GM23338 (cell line): ENCODE measurements around the gene HAUS5. TPM values are rescaled to one million over a fixed set of nuclear protein-coding genes. Genes with fewer than 3 reads are reported as not detected.

ENCODE experiments used
- ATAC-seq: fragments of 200-7000 bp; cut with Tn5 transposase; 3 replicates; pipeline ENCODE4 v1.9.1; 2020
- DNase-seq: peaks from one replicate; pipeline ENCODE4 v3.0.0-alpha.2; 2015; ENCODE audit warnings: low spot score
- H2AFZ ChIP-seq: fragments of 200-600 bp; sonication (generic); 2 replicates; pipeline ENCODE4 v1.8.0; 2016; ENCODE audit warnings: antibody characterized with exemption, mild to moderate bottlenecking, moderate library complexity
- H3F3A ChIP-seq: fragments of 200-600 bp; sonication (generic); replicated peaks from 2 replicates; pipeline ENCODE4 v1.8.0; 2017; ENCODE audit warnings: antibody characterized with exemption, mixed run types, low read depth
- H3K27ac ChIP-seq: fragments of 200-600 bp; sonication (generic); 2 replicates; pipeline ENCODE4 v1.6.1; 2016; ENCODE audit warnings: low read depth
- H3K27me3 ChIP-seq: fragments of 200-600 bp; sonication (generic); 2 replicates; pipeline ENCODE4 v1.8.0; 2016; ENCODE audit warnings: mild to moderate bottlenecking, mixed run types, moderate library complexity; ENCODE audit not compliant: insufficient read depth
- H3K36me3 ChIP-seq: fragments of 200-600 bp; sonication (generic); 2 replicates; pipeline ENCODE4 v1.8.0; 2016; ENCODE audit warnings: mild to moderate bottlenecking; ENCODE audit not compliant: insufficient read depth
- H3K4me1 ChIP-seq: fragments of 200-600 bp; sonication (generic); 2 replicates; pipeline ENCODE4 v1.8.0; 2016; ENCODE audit warnings: mild to moderate bottlenecking, moderate library complexity; ENCODE audit not compliant: insufficient read depth
- H3K4me2 ChIP-seq: fragments of 200-600 bp; sonication (generic); 2 replicates; pipeline ENCODE4 v1.7.1; 2017; ENCODE audit warnings: mixed run types
- H3K4me3 ChIP-seq: fragments of 200-600 bp; sonication (generic); 2 replicates; pipeline ENCODE4 v1.6.1; 2016; ENCODE audit warnings: mixed run types
- H3K79me2 ChIP-seq: fragments of 200-600 bp; sonication (generic); replicated peaks from 2 replicates; pipeline ENCODE4 v1.8.0; 2017; ENCODE audit warnings: mild to moderate bottlenecking; ENCODE audit not compliant: insufficient read depth
- H3K9me2 ChIP-seq: fragments of 200-600 bp; sonication (generic); 2 replicates; pipeline ENCODE4 v1.8.0; 2017; ENCODE audit not compliant: insufficient read depth
- H4K20me1 ChIP-seq: fragments of 200-600 bp; sonication (generic); replicated peaks from 2 replicates; pipeline ENCODE4 v1.8.0; 2017; ENCODE audit warnings: mild to moderate bottlenecking; ENCODE audit not compliant: insufficient read depth
- H3K27ac Mint-ChIP-seq: 2 replicates; pipeline ENCODE4 v1.8.0; 2020; ENCODE audit warnings: inconsistent platforms, mild to moderate bottlenecking, moderate library complexity, mixed read lengths
- H3K27me3 Mint-ChIP-seq: 3 replicates; pipeline ENCODE4 v1.8.0; 2022; ENCODE audit warnings: low read depth, mild to moderate bottlenecking, moderate library complexity, mixed read lengths, inconsistent platforms; ENCODE audit not compliant: insufficient read depth, poor library complexity
- H3K36me3 Mint-ChIP-seq: 3 replicates; pipeline ENCODE4 v1.8.0; 2021; ENCODE audit warnings: low read depth, mild to moderate bottlenecking, inconsistent platforms, moderate library complexity, mixed read lengths
- H3K4me1 Mint-ChIP-seq: 3 replicates; pipeline ENCODE4 v1.8.0; 2020; ENCODE audit warnings: mild to moderate bottlenecking, inconsistent platforms, mixed read lengths
- H3K4me3 Mint-ChIP-seq: 3 replicates; pipeline ENCODE4 v1.8.0; 2021; ENCODE audit warnings: moderate library complexity, mild to moderate bottlenecking, inconsistent platforms, mixed read lengths
- H3K9me3 Mint-ChIP-seq: 3 replicates; pipeline ENCODE4 v1.8.0; 2020; ENCODE audit warnings: moderate library complexity, mild to moderate bottlenecking, inconsistent platforms, mixed read lengths
- EZH2 ChIP-seq: fragments of 200-600 bp; sonication (generic); IDR thresholded peaks from one replicate; pipeline ENCODE4 v1.8.0; 2017; ENCODE audit warnings: antibody characterized with exemption, mild to moderate bottlenecking, low read depth; ENCODE audit not compliant: unreplicated experiment
- EZH2phosphoT487 ChIP-seq: fragments of 200-600 bp; sonication (generic); IDR thresholded peaks from one replicate; pipeline ENCODE4 v1.8.1; 2018; ENCODE audit warnings: antibody characterized with exemption; ENCODE audit not compliant: unreplicated experiment
- NANOG ChIP-seq: IDR thresholded peaks from 2 replicates; pipeline ENCODE4 v1.6.1; 2016; ENCODE audit warnings: antibody characterized with exemption, borderline replicate concordance
- STAT1 ChIP-seq: IDR thresholded peaks from one replicate; pipeline ENCODE4 v1.6.1; 2016; ENCODE audit warnings: antibody characterized with exemption; ENCODE audit not compliant: unreplicated experiment
- ZNF114 ChIP-seq: fragments of 250-450 bp; sonication (Bioruptor Pico); IDR thresholded peaks from 2 replicates; pipeline ENCODE4 v1.5.0; 2020; ENCODE audit warnings: mild to moderate bottlenecking, moderate library complexity
- polyA plus RNA-seq: library from polyadenylated mRNA; unstranded; fragments of >200 nt; fragmentation: Nextera tagmentation; extraction: Ambion mirVana; gene quantifications from 2 replicates; pipeline ENCODE4 v1.2.1, GENCODE V29; 2016
- total RNA-seq: library from RNA; depleted of rRNA; stranded (reverse); fragments of >200 nt; shearing (Covaris generic); gene quantifications from 2 replicates; pipeline ENCODE4 v1.2.3, GENCODE V29; 2014
- TF ChIP-seq, protein P1 (sequence below): fragments of 250-450 bp; sonication (Bioruptor Pico); IDR thresholded peaks from 2 replicates; pipeline ENCODE4 v1.5.0; 2020; ENCODE audit warnings: mild to moderate bottlenecking, moderate library complexity
- TF ChIP-seq, protein P2 (sequence below): IDR thresholded peaks from 2 replicates; pipeline ENCODE4 v1.6.1; 2016; ENCODE audit warnings: antibody characterized with exemption
- TF ChIP-seq, protein P3 (sequence below): IDR thresholded peaks from one replicate; pipeline ENCODE4 v1.6.1; 2018; ENCODE audit warnings: antibody characterized with exemption; ENCODE audit not compliant: unreplicated experiment
- TF ChIP-seq, protein P4 (sequence below), 2 experiments: fragments of 200-600 bp in 1 of 2; sonication (generic) in 1 of 2; conservative IDR thresholded peaks; 2 replicates each; pipeline versions ENCODE4 v1.5.1 to v1.6.1; 2016 to 2017; ENCODE audit warnings: antibody characterized with exemption in 2 of 2, low read depth in 2 of 2, mild to moderate bottlenecking in 2 of 2, moderate library complexity in 1 of 2

HAUS5 gene
- total and polyA plus RNA-seq, 2 experiments from 2014 or later, result 21.9 to 23.2 TPM

DNA sequence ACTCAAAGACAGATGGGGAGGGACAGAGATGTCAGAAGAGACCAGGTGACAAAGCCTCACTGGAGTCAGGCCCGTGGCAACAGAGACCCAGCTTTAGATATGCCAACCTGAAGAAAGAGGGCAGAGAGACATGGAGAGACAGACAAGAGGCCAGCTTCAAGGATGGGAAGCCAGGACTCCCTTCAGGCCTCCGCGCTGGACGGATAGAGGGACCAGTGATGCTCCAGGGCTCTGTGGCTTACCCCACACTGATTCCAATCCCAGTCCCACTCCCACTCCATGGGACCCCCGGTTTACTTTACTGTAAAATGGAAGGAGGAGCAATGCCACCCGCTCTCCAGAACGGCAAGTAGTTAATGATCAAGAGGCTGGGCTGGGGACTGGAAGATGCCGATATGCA, 27.3 kb downstream of the HAUS5 start (continued):
- TF ChIP-seq, protein P1, sequence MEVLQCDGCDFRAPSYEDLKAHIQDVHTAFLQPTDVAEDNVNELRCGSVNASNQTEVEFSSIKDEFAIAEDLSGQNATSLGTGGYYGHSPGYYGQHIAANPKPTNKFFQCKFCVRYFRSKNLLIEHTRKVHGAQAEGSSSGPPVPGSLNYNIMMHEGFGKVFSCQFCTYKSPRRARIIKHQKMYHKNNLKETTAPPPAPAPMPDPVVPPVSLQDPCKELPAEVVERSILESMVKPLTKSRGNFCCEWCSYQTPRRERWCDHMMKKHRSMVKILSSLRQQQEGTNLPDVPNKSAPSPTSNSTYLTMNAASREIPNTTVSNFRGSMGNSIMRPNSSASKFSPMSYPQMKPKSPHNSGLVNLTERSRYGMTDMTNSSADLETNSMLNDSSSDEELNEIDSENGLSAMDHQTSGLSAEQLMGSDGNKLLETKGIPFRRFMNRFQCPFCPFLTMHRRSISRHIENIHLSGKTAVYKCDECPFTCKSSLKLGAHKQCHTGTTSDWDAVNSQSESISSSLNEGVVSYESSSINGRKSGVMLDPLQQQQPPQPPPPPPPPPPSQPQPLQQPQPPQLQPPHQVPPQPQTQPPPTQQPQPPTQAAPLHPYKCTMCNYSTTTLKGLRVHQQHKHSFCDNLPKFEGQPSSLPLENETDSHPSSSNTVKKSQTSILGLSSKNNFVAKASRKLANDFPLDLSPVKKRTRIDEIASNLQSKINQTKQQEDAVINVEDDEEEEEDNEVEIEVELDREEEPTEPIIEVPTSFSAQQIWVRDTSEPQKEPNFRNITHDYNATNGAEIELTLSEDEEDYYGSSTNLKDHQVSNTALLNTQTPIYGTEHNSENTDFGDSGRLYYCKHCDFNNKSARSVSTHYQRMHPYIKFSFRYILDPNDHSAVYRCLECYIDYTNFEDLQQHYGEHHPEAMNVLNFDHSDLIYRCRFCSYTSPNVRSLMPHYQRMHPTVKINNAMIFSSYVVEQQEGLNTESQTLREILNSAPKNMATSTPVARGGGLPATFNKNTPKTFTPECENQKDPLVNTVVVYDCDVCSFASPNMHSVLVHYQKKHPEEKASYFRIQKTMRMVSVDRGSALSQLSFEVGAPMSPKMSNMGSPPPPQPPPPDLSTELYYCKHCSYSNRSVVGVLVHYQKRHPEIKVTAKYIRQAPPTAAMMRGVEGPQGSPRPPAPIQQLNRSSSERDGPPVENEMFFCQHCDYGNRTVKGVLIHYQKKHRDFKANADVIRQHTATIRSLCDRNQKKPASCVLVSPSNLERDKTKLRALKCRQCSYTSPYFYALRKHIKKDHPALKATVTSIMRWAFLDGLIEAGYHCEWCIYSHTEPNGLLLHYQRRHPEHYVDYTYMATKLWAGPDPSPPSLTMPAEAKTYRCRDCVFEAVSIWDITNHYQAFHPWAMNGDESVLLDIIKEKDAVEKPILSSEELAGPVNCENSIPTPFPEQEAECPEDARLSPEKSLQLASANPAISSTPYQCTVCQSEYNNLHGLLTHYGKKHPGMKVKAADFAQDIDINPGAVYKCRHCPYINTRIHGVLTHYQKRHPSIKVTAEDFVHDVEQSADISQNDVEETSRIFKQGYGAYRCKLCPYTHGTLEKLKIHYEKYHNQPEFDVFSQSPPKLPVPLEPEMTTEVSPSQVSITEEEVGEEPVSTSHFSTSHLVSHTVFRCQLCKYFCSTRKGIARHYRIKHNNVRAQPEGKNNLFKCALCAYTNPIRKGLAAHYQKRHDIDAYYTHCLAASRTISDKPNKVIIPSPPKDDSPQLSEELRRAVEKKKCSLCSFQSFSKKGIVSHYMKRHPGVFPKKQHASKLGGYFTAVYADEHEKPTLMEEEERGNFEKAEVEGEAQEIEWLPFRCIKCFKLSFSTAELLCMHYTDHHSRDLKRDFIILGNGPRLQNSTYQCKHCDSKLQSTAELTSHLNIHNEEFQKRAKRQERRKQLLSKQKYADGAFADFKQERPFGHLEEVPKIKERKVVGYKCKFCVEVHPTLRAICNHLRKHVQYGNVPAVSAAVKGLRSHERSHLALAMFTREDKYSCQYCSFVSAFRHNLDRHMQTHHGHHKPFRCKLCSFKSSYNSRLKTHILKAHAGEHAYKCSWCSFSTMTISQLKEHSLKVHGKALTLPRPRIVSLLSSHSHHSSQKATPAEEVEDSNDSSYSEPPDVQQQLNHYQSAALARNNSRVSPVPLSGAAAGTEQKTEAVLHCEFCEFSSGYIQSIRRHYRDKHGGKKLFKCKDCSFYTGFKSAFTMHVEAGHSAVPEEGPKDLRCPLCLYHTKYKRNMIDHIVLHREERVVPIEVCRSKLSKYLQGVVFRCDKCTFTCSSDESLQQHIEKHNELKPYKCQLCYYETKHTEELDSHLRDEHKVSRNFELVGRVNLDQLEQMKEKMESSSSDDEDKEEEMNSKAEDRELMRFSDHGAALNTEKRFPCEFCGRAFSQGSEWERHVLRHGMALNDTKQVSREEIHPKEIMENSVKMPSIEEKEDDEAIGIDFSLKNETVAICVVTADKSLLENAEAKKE (CRISPR knock-in tag), result no peak
- TF ChIP-seq, protein P2, sequence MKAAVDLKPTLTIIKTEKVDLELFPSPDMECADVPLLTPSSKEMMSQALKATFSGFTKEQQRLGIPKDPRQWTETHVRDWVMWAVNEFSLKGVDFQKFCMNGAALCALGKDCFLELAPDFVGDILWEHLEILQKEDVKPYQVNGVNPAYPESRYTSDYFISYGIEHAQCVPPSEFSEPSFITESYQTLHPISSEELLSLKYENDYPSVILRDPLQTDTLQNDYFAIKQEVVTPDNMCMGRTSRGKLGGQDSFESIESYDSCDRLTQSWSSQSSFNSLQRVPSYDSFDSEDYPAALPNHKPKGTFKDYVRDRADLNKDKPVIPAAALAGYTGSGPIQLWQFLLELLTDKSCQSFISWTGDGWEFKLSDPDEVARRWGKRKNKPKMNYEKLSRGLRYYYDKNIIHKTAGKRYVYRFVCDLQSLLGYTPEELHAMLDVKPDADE, result no peak

DNA sequence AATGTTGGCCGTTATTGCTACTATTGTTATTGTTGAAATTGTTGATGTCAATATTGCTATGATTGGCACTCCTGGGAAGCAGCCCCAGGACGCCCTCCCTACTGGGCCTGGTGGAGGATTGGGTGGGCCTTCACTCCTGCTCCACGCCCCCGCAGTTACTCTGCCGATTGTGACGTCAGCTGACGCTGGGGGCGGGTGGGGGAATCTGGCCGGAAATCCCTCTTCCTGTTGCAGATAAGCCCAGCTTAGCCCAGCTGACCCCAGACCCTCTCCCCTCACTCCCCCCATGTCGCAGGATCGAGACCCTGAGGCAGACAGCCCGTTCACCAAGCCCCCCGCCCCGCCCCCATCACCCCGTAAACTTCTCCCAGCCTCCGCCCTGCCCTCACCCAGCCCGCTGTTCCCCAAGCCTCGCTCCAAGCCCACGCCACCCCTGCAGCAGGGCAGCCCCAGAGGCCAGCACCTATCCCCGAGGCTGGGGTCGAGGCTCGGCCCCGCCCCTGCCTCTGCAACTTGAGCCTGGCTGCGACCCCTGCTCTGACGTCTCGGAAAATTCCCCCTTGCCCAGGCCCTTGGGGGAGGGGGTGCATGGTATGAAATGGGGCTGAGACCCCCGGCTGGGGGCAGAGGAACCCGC, 29.1 kb downstream of the HAUS5 start, which contains the start of gene ETV2:
Gene ETV2 (plus strand): TSS at position 231 of the 637 bp plus-strand sequence. CDS start 716 bp downstream, outside the sequence.
- peak within 1 kb of the TSS; percentile 83 for H3K4me3 Mint-ChIP-seq
- H3K27ac Mint-ChIP-seq, result peak within 1 kb of the TSS; percentile 54
- TF ChIP-seq, protein P3, sequence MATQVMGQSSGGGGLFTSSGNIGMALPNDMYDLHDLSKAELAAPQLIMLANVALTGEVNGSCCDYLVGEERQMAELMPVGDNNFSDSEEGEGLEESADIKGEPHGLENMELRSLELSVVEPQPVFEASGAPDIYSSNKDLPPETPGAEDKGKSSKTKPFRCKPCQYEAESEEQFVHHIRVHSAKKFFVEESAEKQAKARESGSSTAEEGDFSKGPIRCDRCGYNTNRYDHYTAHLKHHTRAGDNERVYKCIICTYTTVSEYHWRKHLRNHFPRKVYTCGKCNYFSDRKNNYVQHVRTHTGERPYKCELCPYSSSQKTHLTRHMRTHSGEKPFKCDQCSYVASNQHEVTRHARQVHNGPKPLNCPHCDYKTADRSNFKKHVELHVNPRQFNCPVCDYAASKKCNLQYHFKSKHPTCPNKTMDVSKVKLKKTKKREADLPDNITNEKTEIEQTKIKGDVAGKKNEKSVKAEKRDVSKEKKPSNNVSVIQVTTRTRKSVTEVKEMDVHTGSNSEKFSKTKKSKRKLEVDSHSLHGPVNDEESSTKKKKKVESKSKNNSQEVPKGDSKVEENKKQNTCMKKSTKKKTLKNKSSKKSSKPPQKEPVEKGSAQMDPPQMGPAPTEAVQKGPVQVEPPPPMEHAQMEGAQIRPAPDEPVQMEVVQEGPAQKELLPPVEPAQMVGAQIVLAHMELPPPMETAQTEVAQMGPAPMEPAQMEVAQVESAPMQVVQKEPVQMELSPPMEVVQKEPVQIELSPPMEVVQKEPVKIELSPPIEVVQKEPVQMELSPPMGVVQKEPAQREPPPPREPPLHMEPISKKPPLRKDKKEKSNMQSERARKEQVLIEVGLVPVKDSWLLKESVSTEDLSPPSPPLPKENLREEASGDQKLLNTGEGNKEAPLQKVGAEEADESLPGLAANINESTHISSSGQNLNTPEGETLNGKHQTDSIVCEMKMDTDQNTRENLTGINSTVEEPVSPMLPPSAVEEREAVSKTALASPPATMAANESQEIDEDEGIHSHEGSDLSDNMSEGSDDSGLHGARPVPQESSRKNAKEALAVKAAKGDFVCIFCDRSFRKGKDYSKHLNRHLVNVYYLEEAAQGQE, result no peak
- TF ChIP-seq, protein P4, sequence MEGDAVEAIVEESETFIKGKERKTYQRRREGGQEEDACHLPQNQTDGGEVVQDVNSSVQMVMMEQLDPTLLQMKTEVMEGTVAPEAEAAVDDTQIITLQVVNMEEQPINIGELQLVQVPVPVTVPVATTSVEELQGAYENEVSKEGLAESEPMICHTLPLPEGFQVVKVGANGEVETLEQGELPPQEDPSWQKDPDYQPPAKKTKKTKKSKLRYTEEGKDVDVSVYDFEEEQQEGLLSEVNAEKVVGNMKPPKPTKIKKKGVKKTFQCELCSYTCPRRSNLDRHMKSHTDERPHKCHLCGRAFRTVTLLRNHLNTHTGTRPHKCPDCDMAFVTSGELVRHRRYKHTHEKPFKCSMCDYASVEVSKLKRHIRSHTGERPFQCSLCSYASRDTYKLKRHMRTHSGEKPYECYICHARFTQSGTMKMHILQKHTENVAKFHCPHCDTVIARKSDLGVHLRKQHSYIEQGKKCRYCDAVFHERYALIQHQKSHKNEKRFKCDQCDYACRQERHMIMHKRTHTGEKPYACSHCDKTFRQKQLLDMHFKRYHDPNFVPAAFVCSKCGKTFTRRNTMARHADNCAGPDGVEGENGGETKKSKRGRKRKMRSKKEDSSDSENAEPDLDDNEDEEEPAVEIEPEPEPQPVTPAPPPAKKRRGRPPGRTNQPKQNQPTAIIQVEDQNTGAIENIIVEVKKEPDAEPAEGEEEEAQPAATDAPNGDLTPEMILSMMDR (conservative IDR thresholded peaks at IDR 0.05; ENCODE audit: low read depth in 2 of 2), result no peak
- TF ChIP-seq EZH2, result no peak
- TF ChIP-seq EZH2phosphoT487, result no peak
- TF ChIP-seq STAT1, result no peak
- no peak for TF ChIP-seq NANOG
- no peak for TF ChIP-seq ZNF114 (CRISPR knock-in tag)

More for the DNA sequence above, 29.1 kb downstream of the HAUS5 start, which contains the start of gene ETV2:
- peak within 1 kb of the TSS; percentile 78 for H3K4me3 ChIP-seq
- H3K4me1 Mint-ChIP-seq, result peaks cover 37% of the 10 kb centered on the region
- no peak within 1 kb of the TSS; the same call in 1 of the 2 replicates for H3K27ac ChIP-seq
- H3K79me2 ChIP-seq, result no peaks in the 10 kb centered on the region
- no peak within 1 kb of the TSS for H2AFZ ChIP-seq
- ATAC-seq (peak; percentile 2), DNase-seq (peak; percentile 79)
- H3K36me3 ChIP-seq, result no peaks in the 10 kb centered on the region
- peaks cover 22% of the 10 kb centered on the region for H3K27me3 Mint-ChIP-seq
- H3K9me2 ChIP-seq, result no peaks in the 10 kb centered on the region
- no peaks in the 10 kb centered on the region; the same call in 1 of the 3 replicates for H3K9me3 Mint-ChIP-seq
- peaks cover 24% of the 10 kb centered on the region; the same call in 1 of the 2 replicates for H3K27me3 ChIP-seq
- peaks cover 29% of the 10 kb centered on the region for H3K4me1 ChIP-seq
- H4K20me1 ChIP-seq, result no peaks in the 10 kb centered on the region
- H3K36me3 Mint-ChIP-seq, result peaks cover 12% of the 10 kb centered on the region; the same call in 2 of the 3 replicates
- 0 out of 2 replicates have a peak, but pooled peaks cover 15% of the 10 kb centered on the region for H3F3A ChIP-seq
- H3K4me2 ChIP-seq, result peak within 1 kb of the TSS; percentile 95
